Liver (tissue), 9 donors: ENCODE data around the gene B4GALNT2. TPM values are rescaled to one million over a fixed set of nuclear protein-coding genes. Genes with fewer than 3 reads are reported as not detected.
"Not testable (repeated sequence)": the region's sequence is repeated elsewhere in the genome, so short reads cannot be mapped to it uniquely, and the experiment has no call there.

Source experiments
- DNase-seq: peaks from one replicate; pipeline ENCODE4 v3.0.0-alpha.2; 2017; ENCODE audit warnings: low spot score
- H3K27ac ChIP-seq, 2 donors: one replicate each; pipeline ENCODE4 v1.7.0; 2013; ENCODE audit warnings: inconsistent platforms in 2 of 2, low read length in 2 of 2, control low read depth in 1 of 2, low read depth in 1 of 2, mild to moderate bottlenecking in 1 of 2
- H3K27me3 ChIP-seq, 4 donors: one replicate each; pipeline versions ENCODE4 v1.6.1 to v1.7.0; 2013; ENCODE audit warnings: low read length in 3 of 4, inconsistent platforms in 1 of 4, mild to moderate bottlenecking in 1 of 4, moderate library complexity in 1 of 4; ENCODE audit not compliant: control insufficient read depth in 4 of 4, insufficient read depth in 4 of 4
- H3K36me3 ChIP-seq, 4 donors: one replicate each; pipeline versions ENCODE4 v1.6.1 to v1.7.0; 2013; ENCODE audit warnings: low read length in 3 of 4, mild to moderate bottlenecking in 3 of 4, low read depth in 1 of 4, moderate library complexity in 1 of 4; ENCODE audit not compliant: control insufficient read depth in 4 of 4, insufficient read depth in 3 of 4
- H3K4me1 ChIP-seq, 4 donors: one replicate each; pipeline versions ENCODE4 v1.6.1 to v1.7.0; 2013; ENCODE audit warnings: low read length in 3 of 4, mild to moderate bottlenecking in 3 of 4, moderate library complexity in 1 of 4; ENCODE audit not compliant: control insufficient read depth in 4 of 4, insufficient read depth in 4 of 4
- H3K4me3 ChIP-seq, 3 donors: one replicate each; pipeline versions ENCODE4 v1.6.1 to v1.7.0; 2013; ENCODE audit warnings: low read length in 3 of 3, control low read depth in 1 of 3, low read depth in 1 of 3, mild to moderate bottlenecking in 1 of 3
- H3K9ac ChIP-seq, 2 donors: one replicate each; pipeline ENCODE4 v1.7.0; 2013; ENCODE audit warnings: low read length in 2 of 2, mild to moderate bottlenecking in 2 of 2, moderate library complexity in 2 of 2, control low read depth in 1 of 2, low read depth in 1 of 2
- H3K9me3 ChIP-seq, 4 donors: one replicate each; pipeline versions ENCODE4 v1.6.1 to v1.7.0; 2013; ENCODE audit warnings: low read length in 3 of 4; ENCODE audit not compliant: control insufficient read depth in 4 of 4
- EGR1 ChIP-seq, 2 donors: IDR thresholded peaks; 2 replicates each; pipeline ENCODE4 v1.6.1; 2016 to 2018; ENCODE audit warnings: antibody characterized with exemption in 2 of 2, low read depth in 2 of 2
- FOXA1 ChIP-seq: IDR thresholded peaks from 2 replicates; pipeline ENCODE4 v1.6.1; 2016; ENCODE audit warnings: antibody characterized with exemption
- FOXA2 ChIP-seq: IDR thresholded peaks from 2 replicates; pipeline ENCODE4 v1.6.1; 2016; ENCODE audit warnings: antibody characterized with exemption
- GABPA ChIP-seq, 2 donors: IDR thresholded peaks in 1 of 2; conservative IDR thresholded peaks in 1 of 2; 2 replicates each; pipeline ENCODE4 v1.6.1; 2016; ENCODE audit warnings: antibody characterized with exemption in 2 of 2, mild to moderate bottlenecking in 1 of 2, moderate library complexity in 1 of 2
- HNF4A ChIP-seq, 2 donors: conservative IDR thresholded peaks; 2 replicates each; pipeline ENCODE4 v1.6.1; 2016; ENCODE audit warnings: antibody characterized with exemption in 2 of 2, mild to moderate bottlenecking in 2 of 2
- HNF4G ChIP-seq: IDR thresholded peaks from 2 replicates; pipeline ENCODE4 v1.6.1; 2016; ENCODE audit warnings: antibody characterized with exemption
- RXRA ChIP-seq, 2 donors: IDR thresholded peaks; 2 replicates each; pipeline ENCODE4 v1.6.1; 2017 to 2018; ENCODE audit warnings: antibody characterized with exemption in 2 of 2, mild to moderate bottlenecking in 1 of 2
- SP1 ChIP-seq: IDR thresholded peaks from 2 replicates; pipeline ENCODE4 v1.6.1; 2018; ENCODE audit warnings: antibody characterized with exemption, mild to moderate bottlenecking
- TAF1 ChIP-seq: conservative IDR thresholded peaks from 2 replicates; pipeline ENCODE4 v1.6.1; 2016; ENCODE audit warnings: antibody characterized with exemption, mild to moderate bottlenecking
- YY1 ChIP-seq: IDR thresholded peaks from 2 replicates; pipeline ENCODE4 v1.6.1; 2016; ENCODE audit warnings: antibody characterized with exemption, mild to moderate bottlenecking
- WGBS: extraction: QIAGEN DNeasy Blood & Tissue Kit; methylation state at CpG from one replicate; pipeline ENCODE4 v1.1.7; 2013; 5-methylcytosine and 5-hydroxymethylcytosine counted together
- polyA plus RNA-seq, 2 donors: library from polyadenylated mRNA; stranded (reverse) in 1 of 2; unstranded in 1 of 2; fragments of 200-250 nt in 1 of 2; fragments of >200 nt in 1 of 2; fragmentation: Nextera tagmentation in 1 of 2; extraction: Ambion mirVana in 1 of 2; gene quantifications; one replicate each; pipeline versions ENCODE4 v1.2.1 to v1.2.3, GENCODE V29; 2013 to 2015
- total RNA-seq, 2 donors: library from RNA; depleted of rRNA; stranded (reverse); fragments of >200 nt; gene quantifications; one replicate each; pipeline ENCODE4 v1.2.3, GENCODE V29; 2014
- TF ChIP-seq, protein P1 (sequence below): IDR thresholded peaks from 2 replicates; pipeline ENCODE4 v1.6.1; 2016; ENCODE audit warnings: antibody characterized with exemption
- TF ChIP-seq, protein P2 (sequence below): IDR thresholded peaks from 2 replicates; pipeline ENCODE4 v1.6.1; 2016; ENCODE audit warnings: antibody characterized with exemption
- TF ChIP-seq, protein P3 (sequence below): IDR thresholded peaks from 2 replicates; pipeline ENCODE4 v1.6.1; 2016; ENCODE audit warnings: antibody characterized with exemption, mild to moderate bottlenecking
- TF ChIP-seq, protein P4 (sequence below): fragments of 150-350 bp; IDR thresholded peaks from 2 replicates; pipeline ENCODE4 v1.5.1; 2017; ENCODE audit warnings: improper control_type of control experiment, low read depth, low read length; ENCODE audit not compliant: missing input control
- TF ChIP-seq, protein P5 (sequence below): IDR thresholded peaks from 2 replicates; pipeline ENCODE4 v1.6.1; 2016; ENCODE audit warnings: antibody characterized with exemption
- donor health status: healthy.
- donor health status: healthy.
- donor health status: healthy.
- donor health status: healthy.
- donor health status: healthy.

The B4GALNT2 gene
- total and polyA plus RNA-seq, 4 donors = not detected

DNA sequence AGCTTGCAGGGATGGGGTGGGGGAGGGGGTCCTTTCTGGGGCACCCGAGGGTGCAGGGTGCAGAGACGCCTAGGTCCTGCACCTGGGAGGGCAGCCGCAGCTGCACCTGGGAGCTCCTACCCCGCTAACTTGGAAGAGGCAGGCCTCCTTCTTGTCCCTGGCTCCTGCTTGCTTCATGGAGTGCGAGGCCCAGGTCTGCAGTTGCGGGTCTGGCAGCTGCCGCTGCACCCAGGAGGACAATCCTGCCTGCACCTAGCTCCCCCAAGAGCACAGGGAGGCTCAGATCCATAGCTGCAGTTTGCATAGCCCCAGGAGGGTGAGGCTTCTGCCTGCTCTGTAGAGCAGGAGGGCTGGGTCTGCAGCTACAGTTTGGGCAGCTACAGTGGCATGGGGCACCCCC, 51.2 kb downstream of the B4GALNT2 start:
- no peak overlapping the region for H3K27ac ChIP-seq
- TF ChIP-seq, protein P1, sequence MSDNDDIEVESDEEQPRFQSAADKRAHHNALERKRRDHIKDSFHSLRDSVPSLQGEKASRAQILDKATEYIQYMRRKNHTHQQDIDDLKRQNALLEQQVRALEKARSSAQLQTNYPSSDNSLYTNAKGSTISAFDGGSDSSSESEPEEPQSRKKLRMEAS = no peak
- TF ChIP-seq HNF4G (no peak), FOXA2 (no peak), HNF4A (conservative IDR thresholded peaks at IDR 0.05) (no peak), GABPA (IDR thresholded peaks at IDR 0.05 in 1 of 2, conservative IDR thresholded peaks at IDR 0.05 in 1 of 2) (no peak), SP1 (no peak), TAF1 (no peak), EGR1 (IDR thresholded peaks at IDR 0.05; ENCODE audit: low read depth in 2 of 2) (no peak), YY1 (no peak), FOXA1 (no peak), RXRA (IDR thresholded peaks at IDR 0.05) (no peak)
- TF ChIP-seq, protein P2, sequence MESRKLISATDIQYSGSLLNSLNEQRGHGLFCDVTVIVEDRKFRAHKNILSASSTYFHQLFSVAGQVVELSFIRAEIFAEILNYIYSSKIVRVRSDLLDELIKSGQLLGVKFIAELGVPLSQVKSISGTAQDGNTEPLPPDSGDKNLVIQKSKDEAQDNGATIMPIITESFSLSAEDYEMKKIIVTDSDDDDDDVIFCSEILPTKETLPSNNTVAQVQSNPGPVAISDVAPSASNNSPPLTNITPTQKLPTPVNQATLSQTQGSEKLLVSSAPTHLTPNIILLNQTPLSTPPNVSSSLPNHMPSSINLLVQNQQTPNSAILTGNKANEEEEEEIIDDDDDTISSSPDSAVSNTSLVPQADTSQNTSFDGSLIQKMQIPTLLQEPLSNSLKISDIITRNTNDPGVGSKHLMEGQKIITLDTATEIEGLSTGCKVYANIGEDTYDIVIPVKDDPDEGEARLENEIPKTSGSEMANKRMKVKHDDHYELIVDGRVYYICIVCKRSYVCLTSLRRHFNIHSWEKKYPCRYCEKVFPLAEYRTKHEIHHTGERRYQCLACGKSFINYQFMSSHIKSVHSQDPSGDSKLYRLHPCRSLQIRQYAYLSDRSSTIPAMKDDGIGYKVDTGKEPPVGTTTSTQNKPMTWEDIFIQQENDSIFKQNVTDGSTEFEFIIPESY = no peak
- TF ChIP-seq, protein P3, sequence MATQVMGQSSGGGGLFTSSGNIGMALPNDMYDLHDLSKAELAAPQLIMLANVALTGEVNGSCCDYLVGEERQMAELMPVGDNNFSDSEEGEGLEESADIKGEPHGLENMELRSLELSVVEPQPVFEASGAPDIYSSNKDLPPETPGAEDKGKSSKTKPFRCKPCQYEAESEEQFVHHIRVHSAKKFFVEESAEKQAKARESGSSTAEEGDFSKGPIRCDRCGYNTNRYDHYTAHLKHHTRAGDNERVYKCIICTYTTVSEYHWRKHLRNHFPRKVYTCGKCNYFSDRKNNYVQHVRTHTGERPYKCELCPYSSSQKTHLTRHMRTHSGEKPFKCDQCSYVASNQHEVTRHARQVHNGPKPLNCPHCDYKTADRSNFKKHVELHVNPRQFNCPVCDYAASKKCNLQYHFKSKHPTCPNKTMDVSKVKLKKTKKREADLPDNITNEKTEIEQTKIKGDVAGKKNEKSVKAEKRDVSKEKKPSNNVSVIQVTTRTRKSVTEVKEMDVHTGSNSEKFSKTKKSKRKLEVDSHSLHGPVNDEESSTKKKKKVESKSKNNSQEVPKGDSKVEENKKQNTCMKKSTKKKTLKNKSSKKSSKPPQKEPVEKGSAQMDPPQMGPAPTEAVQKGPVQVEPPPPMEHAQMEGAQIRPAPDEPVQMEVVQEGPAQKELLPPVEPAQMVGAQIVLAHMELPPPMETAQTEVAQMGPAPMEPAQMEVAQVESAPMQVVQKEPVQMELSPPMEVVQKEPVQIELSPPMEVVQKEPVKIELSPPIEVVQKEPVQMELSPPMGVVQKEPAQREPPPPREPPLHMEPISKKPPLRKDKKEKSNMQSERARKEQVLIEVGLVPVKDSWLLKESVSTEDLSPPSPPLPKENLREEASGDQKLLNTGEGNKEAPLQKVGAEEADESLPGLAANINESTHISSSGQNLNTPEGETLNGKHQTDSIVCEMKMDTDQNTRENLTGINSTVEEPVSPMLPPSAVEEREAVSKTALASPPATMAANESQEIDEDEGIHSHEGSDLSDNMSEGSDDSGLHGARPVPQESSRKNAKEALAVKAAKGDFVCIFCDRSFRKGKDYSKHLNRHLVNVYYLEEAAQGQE = no peak
- TF ChIP-seq, protein P4, sequence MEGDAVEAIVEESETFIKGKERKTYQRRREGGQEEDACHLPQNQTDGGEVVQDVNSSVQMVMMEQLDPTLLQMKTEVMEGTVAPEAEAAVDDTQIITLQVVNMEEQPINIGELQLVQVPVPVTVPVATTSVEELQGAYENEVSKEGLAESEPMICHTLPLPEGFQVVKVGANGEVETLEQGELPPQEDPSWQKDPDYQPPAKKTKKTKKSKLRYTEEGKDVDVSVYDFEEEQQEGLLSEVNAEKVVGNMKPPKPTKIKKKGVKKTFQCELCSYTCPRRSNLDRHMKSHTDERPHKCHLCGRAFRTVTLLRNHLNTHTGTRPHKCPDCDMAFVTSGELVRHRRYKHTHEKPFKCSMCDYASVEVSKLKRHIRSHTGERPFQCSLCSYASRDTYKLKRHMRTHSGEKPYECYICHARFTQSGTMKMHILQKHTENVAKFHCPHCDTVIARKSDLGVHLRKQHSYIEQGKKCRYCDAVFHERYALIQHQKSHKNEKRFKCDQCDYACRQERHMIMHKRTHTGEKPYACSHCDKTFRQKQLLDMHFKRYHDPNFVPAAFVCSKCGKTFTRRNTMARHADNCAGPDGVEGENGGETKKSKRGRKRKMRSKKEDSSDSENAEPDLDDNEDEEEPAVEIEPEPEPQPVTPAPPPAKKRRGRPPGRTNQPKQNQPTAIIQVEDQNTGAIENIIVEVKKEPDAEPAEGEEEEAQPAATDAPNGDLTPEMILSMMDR = no peak
- TF ChIP-seq, protein P5, sequence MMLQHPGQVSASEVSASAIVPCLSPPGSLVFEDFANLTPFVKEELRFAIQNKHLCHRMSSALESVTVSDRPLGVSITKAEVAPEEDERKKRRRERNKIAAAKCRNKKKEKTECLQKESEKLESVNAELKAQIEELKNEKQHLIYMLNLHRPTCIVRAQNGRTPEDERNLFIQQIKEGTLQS = no peak
- no peaks in the 10 kb centered on the region for H3K4me1 ChIP-seq
- no peak overlapping the region for H3K4me3 ChIP-seq
- no peak overlapping the region for H3K9ac ChIP-seq
- DNase-seq = no peak
- H3K36me3 ChIP-seq = no peaks in the 10 kb centered on the region
- WGBS = 89% methylated on average over 7 of the region's 7 CpGs
- H3K9me3 ChIP-seq = peaks cover 0 to 8% (median 2%) of the 10 kb centered on the region in 4 donors
- H3K27me3 ChIP-seq = no peaks in the 10 kb centered on the region

DNA sequence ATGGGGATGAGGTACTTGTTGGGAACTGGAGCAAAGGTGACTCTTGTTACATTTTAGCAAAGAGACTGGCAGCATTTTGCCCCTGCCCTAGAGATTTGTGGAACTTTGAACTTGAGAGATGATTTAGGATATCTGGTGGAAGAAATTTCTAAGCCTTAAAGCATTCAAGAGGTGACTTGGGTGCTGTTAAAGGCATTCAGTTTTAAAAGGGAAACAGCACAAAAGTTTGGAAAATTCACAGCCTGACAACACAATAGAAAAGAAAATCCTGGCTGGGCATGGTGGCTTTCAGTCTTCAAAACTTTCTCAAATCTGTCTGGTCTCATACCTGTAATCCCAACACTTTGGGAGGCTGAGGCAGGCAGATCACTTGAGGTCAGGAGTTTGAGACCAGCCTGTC, 52.0 kb downstream of the B4GALNT2 start:
- H3K4me3 ChIP-seq, H3K4me1 ChIP-seq, H3K27ac ChIP-seq, DNase-seq, H3K27me3 ChIP-seq, H3K9me3 ChIP-seq, H3K36me3 ChIP-seq, H3K9ac ChIP-seq: not testable (repeated sequence)

DNA sequence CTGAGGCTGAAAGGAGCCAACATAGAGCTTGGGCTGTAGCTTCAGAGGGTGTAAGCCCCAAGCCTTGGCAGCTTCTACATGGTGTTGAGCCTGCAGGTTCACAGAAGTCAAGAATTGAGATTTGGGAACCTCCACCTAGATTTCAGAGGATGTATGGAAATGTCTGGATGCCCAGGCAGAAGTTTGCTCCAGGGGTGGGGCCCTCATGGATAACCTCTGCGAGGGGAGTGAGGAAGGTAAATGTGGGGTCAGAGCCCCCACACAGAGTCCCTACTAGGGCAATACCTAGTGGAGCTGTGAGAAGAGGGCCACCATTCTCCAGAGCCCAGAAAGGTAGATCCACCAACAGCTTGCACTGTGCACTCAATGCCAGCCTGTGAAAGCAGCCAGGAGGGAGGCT, 52.8 kb downstream of the B4GALNT2 start:
- not testable (repeated sequence) for H3K27me3 ChIP-seq, H3K27ac ChIP-seq, H3K9ac ChIP-seq, H3K36me3 ChIP-seq, DNase-seq, H3K4me3 ChIP-seq, H3K9me3 ChIP-seq, H3K4me1 ChIP-seq
- WGBS = 90% methylated on average over 1 of the region's 1 CpG
